HG02884 (cell line): Measurements from ENCODE around the gene MEPE.
"Not testable (repeated sequence)": the region's sequence is repeated elsewhere in the genome, so short reads cannot be mapped to it uniquely, and the experiment has no call there.

Source experiments
- ATAC-seq: cut with Tn5 transposase; IDR thresholded peaks from one replicate; pipeline ENCODE4 v1.9.1; 2021; ENCODE audit warnings: mild to moderate bottlenecking, moderate library complexity; ENCODE audit not compliant: unreplicated experiment

MEPE gene

DNA sequence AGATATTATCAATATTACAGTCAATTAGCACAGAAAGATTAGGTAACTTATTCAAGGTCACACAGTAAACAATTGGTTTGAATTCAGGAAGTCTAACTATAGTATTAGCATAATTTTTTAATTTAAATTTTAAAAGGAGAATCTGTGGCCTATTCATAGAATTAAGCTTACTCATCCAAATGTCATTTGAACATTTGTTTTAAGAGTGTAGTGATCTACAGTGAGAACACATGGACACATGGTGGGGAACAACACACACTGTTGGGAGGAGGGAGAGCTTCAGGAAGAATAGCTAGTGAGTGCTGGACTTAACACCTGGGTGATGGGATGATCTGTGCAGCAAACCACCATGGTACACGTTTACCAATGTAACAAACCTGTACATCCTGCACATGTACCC is 48.3 kb downstream of the MEPE start:
- no peak for ATAC-seq

DNA sequence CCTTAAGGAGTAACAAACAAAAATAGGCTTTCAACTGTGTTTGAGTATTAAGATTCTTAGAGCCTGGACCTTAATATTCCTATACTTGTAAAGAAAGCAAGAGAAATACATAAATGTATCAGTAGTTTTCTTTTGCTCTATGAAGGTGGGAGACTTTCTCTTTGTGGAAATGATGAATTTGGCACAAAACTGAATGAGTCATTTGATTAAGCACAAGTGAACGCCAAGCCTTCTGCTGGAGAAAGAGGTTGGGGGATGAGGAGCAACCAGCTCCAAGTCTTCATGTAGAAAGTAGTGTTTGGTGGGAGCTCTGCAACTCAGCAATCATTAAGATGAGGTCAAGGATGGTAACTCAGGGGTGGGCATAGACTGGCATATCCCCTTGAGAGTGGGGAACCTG is 49.6 kb downstream of the MEPE start:
- ATAC-seq: no peak

DNA sequence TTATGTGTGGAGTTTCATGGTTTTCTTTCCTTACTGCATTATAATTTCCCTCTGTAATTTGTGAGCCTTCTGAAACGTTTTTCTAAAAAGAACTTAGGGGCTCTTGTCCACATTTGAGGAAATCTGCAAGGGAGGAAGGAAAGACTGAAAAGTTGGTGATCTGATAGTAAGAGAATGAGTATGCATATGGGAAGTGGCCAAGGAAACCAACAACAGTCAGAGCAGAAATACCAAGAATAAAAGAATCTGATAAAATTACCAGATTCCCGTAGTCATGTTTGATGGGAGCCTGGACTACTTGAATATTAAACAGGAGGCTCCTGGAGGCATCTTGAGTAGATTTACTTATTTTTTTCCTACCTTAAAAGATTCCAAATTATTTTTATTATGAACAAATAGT is 50.1 kb downstream of the MEPE start:
- ATAC-seq: no peak

DNA sequence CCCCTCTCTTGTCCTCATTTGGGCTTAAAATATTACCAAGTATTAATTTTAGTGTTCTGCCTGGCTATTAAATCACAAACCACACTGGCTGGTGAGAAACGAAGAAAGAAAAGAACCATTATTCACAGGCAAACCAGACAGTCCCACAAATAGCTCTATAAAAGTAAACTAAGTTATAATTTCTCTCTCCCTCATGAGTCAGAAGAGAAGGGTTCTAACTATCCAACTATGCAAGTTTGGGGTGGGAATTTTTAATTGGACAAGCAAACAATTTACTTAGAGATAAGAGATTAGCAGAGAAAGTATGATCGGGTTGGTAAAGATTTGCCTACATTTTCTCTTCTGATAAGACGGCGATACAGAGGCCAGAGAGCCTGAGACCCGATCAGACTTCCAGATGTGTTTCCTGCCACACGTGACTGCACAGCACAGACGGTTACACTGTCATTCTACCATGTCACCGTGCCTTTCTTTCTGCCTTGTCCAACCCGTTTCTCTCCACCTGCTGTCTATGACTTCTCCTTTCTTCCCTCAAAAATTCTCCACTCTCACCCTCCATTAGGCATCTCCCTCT is 52.3 kb downstream of the MEPE start:
- ATAC-seq: no peak

DNA sequence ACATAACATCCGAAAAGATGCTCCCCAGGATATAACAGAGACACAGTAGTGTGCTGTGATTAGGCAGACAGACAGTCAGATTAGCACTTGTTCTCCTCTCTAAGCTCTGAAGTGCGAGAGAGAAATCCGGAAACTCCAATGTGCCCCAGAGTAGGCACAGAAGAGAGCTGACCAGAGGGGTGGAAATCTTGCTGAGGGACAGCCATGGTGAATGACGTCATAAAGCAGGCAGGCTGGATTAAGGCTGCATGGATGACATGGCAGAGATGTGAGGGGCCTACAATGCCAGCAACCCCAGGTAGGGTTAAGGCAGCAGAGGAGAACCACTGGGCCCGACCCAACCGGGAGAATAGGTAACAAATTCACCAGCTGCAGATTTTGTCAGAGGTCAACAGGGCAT is 53.3 kb downstream of the MEPE start:
- no peak for ATAC-seq

DNA sequence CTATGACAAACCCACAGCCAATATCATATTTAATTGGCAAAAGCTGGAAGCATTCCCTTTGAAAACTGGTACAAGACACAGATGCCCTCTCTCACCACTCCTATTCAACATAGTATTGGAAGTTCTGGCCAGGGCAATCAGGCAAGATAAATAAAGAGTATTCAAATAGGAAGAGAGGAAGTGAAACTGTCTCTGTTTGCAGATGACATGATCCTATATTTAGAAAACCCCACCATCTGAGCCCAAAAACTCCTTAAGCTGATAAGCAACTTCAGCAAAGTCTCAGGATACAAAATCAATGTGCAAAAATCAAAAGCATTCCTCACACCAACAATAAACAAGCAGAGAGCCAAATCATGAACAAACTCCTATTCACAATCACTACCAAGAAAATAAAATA is 58.0 kb downstream of the MEPE start:
- not testable (repeated sequence) for ATAC-seq

DNA sequence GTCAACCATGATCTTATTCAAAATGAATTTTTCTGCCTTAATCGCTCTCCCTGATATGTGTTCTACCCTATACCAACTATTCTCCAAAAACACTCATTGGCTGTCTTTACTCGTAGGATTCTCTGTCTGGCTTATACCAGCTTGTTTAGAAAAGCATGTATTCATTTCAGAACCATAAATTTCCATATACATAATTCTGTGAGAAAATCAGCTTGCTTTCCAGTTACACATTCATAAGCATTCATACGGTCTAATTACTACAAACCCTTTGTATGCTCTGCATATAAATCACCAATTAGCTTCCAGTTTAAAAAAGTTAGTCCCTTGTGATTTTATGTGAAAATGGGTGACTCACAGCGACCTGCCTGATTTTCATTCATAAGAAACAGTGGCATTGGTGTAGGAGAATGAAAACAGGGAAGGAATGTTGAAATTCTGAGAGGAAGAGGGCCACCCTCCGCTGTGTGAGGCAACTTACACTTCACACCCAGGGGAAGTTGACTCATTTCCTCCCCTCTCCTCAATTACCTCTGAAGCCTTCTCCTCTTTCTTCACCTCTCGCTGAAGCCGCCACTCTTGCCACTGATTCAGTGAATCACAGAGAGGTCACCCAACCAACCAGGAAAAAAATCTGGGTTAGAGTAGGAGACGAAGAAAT is 63.3 kb downstream of the MEPE start:
- no peak for ATAC-seq
